ELF-1 (cell line): ENCODE results near the gene TMIGD2.
A peak's percentile ranks its signal among the peaks of the same experiment; 100 is the strongest.
"Not testable (repeated sequence)": the region's sequence is repeated elsewhere in the genome, so short reads cannot be mapped to it uniquely, and the experiment has no call there.

Experiments used
- DNase-seq: peaks from one replicate; pipeline ENCODE4 v3.0.0-alpha.2; 2016; ENCODE audit warnings: low read depth, low spot score

Gene TMIGD2, protein sequence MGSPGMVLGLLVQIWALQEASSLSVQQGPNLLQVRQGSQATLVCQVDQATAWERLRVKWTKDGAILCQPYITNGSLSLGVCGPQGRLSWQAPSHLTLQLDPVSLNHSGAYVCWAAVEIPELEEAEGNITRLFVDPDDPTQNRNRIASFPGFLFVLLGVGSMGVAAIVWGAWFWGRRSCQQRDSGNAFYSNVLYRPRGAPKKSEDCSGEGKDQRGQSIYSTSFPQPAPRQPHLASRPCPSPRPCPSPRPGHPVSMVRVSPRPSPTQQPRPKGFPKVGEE

DNA sequence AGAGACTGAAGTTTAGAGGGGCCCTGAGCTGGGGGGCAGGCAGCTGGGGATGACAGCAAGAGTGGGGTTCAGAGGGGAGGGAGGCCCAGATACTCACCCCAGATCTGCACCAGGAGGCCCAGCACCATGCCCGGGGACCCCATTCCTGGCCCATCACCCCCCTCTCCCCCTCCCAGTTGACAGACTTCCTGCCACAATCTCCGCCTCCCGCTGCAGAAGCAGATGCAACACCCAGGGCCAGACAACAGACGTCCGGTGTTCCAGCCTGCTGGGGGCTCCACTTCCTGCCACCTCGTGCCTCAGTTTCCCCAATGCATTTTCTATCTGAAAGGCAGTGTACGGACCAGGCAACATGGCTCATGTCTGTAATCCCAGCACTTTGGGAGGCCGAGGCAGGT is at the start of gene TMIGD2:
Gene TMIGD2 (minus strand): TSS at position 147 of the 398 bp plus-strand sequence. CDS start 4 bp downstream, at position 143.
- DNase-seq = no peak

DNA sequence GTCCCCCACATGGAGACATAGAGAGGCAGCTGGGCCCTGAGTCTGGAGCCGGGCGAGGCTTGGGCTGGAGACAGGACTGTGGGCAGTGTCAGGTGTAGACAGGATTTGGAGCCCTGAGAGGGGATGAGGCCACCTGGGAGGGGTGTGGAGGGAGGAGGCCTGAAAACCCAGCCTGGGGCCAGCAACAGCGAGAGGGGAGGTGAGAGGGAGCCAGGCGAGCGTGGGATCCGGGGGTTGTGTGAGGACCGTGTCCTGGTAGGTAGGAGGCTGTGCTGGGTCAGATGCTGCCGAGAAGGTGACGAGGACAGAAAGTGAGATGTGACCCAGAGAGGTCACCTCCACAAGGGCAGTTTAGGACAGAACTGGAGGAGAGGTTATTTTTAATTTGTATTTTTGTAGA is 48.5 kb upstream of the TMIGD2 start:
- no peak for DNase-seq

DNA sequence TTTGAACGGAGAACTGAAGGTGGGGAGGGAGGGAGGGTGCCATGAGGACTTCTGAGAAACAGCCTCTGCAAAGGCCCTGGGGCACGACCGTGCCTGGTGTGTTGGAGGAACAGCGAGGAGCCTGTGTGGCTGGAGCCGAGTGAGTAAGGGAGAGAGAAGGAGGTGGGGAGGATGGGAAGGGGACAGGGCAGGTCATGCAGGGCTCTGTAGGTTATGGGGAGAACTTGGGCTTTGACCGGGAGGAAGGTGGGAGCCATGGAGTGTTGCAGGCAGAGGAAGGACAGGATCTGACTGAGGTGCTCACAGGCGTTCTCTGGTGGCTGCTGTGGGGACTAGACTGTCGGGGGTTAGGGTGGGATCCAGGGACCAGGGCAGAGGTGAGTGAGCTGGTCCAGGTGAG is 47.9 kb upstream of the TMIGD2 start:
- DNase-seq = no peak

DNA sequence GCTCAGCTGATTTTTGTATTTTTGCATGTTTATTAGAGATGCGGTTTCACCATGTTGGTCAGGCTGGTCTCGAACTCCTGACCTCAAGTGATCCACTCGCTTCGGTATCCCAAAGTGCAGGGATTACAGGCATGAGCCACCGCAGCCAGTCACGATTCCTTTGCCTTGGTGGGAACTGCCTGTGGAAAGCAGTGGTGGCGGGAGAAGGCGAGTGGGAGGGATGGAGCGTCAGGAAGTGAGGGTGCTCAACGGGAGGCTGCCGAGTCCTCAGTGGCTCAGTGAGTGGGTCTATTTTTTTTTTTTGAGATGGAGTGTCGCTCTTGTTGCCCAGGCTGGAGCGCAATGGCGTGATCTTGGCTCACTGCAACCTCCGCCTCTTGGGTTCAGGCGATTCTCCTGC is 47.0 kb upstream of the TMIGD2 start:
- DNase-seq = not testable (repeated sequence)

DNA sequence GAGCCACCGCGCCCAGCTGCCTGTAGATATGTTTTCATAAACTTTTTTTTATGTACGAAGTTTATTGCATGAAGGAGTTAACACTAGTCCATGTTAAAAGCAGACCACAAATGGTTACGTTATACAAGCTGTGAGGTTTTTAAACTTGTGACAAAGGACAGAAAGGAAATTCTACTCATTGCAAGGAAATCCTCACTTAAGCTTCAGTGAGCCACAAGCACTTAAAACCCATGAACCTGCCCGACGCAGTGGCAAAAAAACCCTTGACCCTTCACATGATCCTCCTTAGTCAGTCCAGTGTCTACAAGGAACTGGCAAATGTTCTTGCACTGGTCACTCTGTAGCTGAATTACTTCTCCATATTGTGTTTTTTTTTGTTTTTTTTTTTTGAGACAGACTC is 45.3 kb upstream of the TMIGD2 start:
- no peak for DNase-seq

DNA sequence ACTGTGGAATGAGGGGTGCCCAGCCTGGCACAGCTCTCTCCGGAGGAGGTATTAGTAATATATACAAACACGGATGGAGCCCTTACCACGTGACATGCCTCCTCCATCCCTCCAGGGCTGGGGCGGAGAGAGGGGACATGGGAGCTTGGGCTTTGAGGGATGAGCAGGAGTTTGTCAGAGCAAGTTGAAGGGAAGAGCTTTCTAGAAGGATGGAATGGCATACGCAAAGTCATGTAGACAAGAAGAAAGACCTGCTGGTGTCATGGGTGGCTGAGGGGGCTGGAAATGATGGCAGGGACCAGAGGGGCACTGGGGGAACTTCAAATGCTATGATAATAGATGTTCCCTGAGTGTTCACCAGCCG is 43.8 kb upstream of the TMIGD2 start:
- DNase-seq = no peak

DNA sequence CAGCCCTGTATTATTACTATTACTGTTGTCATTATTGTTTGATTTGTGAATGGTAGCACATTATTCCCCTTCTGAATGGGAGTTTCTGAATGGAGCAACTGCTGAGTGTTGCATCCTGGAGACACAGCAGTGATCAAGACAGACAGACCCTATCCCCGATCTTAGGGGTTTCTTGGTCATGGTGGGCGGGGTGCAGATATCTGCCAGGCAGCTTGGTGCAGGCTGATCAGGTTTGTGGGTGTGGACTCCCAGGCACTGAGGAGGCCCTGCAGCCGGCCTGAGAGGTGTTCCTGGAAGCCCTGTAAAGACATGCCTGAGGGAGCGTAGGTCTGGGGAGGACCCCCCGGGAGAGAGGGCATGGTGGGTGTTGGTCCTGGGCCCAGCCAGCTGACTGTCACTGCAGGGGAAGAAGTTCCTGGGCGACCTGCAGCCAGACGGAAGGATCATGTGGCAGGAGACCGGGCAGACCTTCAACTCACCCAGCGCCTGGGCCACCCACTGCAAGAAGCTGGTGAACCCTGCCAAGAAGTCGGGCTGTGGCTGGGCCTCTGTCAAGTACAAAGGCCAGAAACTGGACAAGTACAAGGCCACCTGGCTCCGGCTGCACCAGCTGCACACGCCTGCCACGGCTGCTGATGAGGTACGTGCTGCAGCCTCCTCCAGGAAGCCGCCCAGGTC is 43.3 kb upstream of the TMIGD2 start:
- DNase-seq = no peak

DNA sequence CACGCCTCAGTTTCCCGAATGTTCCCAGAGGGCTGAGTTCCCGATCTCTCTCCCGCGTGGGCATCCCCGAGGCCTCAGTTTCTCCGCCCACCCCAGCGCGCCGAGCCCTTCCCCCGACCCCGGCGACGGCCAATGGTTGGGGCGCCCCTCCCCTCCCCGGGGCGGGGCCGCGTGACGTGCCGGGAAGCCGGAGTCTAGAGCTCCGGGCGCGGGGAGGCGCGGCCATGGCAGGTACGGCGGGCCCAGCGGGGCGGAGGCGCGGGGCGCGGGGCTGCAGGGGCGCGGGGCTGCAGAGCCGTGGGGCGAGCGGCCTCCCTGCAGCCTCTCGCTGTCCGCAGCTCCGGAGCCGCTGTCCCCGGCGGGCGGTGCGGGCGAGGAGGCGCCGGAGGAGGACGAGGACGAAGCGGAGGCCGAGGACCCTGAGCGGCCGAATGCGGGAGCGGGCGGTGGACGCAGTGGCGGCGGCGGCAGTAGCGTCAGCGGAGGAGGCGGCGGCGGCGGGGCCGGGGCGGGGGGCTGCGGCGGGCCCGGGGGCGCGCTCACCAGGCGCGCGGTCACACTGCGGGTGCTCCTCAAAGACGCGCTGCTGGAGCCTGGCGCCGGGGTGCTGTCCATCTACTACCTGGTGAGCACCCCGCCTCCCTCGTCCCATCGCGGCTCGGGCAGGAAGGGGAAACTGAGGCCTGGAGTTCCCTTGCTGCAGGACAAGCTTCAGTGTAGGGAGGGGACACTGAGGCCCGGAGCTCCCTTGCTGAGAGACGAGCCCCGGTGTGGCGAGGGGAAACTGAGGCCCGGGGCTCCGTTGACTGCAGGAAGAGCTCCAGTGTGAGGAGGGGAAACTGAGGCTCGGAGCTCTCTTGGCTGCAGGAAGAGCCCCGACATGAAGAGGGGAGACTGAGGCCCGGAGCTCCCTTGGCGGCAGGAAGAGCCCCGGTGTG is 41.5 kb upstream of the TMIGD2 start, which contains the start of gene MPND:
Gene MPND (plus strand): TSS at position 193 of the 938 bp plus-strand sequence. CDS start 32 bp downstream, at position 225.
- no peak for DNase-seq

DNA sequence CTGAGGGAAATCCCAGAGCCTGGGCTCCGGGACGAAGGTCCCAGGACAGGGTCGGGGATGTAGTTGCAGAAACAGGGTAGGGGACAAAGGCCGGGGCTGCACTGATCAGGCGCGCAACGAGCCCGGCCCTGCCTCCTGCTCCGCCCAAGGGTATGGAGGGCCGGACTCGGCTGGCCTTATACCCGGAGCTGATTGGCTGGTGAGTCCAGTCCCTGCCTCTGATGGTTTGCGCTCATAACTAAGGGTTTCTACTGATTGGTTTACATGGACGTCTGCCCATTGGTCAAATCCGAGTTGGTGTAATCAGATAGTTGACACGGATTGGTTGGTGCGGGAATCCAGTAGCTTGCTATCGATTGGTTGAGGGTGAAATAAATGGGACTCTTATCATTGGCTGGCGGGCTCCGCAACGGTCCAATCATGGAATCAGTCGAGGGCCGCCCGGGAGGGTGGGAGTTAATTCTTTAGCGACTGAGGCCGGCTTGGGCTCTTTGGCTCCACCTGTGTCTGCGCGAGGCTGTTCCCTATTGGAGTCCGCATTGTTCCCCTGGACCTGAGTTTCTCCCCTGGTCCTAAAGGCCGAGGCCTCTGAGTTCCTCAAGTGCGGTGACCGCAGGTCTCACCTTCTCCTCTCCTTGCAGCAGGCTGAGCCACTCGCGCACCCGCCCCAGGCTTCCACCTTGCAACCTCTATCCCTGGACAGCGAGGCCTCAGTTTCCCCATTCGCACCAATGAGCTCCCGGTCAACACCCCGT is 40.6 kb upstream of the TMIGD2 start:
- DNase-seq = peak; percentile 100

DNA sequence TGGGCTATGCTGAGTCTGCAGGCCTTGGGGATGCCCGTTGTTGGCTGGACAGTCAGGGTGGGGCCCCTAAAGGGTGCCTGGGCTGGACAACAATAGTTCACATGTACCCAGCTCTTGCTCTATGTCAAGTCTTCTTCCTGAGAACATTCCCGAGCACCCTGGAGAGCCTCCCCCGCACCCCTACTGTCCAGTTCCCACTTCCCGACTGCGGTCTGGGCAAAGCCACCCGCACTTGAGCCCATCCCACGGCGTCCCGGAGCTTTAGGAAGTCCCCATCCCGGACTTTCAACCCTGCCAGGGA is 40.1 kb upstream of the TMIGD2 start:
- no peak for DNase-seq

DNA sequence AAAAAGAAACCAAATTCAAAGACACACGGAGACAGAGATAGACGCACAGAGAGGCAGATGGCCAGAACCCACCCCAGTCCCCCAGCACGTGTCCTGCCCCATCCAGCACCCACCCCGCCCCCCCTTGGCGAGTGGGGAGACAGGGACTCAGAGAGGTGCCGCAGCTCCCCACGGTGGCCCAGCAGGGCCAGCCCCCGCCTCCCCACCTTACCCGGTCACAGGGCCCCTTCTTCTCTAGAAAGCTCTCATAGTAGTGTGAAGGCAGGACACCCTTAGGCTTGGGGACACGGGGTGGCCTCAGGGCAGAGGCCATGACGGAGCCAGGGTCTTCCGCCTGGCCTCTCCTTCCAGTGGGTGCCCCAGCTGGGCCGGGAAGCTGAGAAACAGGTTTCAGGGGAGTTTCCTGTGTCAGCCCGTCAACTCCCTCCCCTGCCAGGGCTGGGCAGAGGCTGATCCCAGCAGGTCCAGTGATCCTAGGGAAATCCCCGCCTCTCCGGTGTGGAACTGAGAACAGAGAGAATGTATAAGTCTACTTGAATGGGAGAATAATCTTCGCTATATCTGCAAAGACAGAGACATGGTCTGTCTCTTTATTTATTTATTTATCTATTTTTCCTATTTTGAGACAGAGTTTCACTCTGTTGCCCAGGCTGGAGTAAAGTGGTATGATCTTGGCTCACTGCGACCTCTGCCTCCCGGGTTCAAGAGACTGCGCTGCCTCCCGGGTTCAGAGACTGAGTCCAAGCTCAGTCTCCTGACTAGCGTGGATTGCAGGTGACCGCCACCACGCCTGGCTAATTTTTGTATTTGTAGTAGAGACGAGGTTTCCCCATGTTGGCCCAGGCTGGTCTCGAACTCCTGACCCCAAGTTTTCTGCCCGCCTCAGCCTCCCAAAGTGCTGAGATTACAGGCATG is 36.5 kb upstream of the TMIGD2 start, which contains the start of gene STAP2:
Gene STAP2 (minus strand): TSS at position 387 of the 915 bp plus-strand sequence. CDS start 74 bp downstream, at position 313.
- peak; percentile 83 for DNase-seq

DNA sequence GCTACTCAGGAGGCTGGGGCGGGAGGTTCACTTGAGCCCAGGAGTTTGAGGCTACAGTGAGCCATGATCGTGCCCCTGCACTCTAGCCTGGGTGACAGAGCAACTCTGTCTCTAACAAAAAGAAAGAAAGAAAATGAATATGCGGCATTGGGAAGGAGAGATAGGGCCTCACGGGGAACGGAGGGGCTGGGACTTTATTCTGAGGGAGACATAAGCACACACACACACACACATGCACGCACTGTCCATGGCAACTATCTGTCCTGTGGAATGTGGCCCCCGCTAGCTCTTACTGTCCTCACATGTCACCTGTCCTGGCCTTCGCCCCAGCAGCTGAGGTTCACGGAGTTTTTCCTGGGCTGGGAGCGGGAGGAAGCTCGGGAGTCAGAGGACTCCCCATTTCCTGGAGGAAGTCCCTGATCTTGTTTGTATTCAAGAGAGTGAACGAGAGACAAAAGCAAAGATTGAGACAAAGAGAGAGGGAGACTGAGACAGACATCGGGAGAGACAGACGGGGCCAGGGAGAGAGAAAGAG is 35.8 kb upstream of the TMIGD2 start:
- DNase-seq = peak; percentile 51

DNA sequence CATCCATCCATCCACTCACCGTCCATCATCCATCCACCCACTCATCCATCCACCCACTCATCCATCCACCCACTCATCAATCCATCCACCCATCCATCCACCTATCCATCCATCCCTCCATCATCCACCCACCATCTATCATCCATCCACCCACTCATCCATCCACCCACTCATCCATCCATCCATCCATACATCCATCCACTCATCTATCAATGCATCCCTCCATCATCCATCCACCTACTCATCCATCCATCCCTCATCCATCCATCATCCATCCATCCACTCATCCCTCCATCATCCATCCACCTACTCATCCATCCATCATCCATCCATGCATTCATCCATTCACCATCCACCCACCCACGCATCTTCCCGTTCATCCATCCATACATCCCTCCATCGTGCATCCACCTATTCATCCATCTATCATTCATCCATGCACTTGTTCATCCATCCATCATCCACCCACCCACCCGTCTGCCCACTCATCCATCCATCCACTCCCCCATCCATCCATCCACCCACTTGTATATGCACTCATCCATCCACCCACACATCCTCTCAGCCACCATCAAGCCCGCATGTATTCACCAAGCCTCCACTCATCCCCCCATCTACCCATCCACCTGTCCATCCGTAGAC is 32.9 kb upstream of the TMIGD2 start:
- no peak for DNase-seq

DNA sequence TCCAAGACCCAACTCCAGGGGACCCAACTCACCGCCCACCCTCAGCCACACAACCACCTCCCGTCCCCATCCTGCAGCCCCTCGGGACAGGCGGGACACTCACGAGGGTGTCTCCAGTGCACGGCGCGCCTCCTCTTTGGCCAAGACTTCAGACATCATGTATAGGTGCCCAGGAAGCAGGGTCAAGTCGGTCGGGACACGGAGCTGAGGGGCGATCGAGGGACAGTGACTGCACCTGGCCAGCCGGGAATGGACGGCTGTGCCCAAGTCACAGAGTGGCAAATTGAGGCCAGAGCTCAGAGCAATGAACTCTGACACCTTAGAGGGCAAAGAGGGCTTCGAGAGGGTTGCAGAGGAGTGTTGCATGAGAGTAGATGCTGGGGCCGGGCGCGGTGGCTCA is 27.7 kb upstream of the TMIGD2 start:
- DNase-seq = no peak

DNA sequence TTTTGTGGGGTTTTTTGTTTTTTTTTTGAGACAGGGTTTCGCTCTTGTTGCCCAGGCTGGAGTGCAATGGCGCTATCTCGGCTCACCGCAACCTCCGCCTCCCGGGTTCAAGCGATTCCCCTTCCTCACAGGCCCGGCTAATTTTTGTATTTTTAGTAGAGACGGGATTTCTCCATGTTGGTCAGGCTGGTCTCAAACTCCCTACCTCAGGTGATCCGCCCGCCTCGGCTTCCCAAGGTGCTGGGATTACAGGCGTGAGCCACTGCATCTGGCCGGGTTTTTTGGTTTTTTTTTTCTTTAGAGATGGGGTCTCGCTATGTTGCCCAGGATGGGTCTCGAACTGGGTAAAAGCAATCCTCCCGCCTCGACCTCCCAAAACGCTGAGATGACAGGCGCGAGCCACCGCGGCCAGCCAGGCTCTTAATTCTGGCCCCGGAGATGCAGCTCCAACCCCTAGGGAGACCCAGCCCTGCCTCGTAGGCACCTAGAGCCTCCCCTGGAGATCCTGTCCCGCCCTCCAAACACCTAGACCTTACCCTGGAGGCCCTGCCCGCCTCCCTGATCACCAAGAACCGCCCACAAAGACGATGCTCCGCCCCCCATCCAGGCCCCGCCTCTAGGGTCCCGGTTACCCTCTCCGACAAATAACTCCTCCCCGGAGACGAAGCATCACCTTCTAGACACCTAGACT is 26.9 kb upstream of the TMIGD2 start:
- DNase-seq = peak; percentile 91

DNA sequence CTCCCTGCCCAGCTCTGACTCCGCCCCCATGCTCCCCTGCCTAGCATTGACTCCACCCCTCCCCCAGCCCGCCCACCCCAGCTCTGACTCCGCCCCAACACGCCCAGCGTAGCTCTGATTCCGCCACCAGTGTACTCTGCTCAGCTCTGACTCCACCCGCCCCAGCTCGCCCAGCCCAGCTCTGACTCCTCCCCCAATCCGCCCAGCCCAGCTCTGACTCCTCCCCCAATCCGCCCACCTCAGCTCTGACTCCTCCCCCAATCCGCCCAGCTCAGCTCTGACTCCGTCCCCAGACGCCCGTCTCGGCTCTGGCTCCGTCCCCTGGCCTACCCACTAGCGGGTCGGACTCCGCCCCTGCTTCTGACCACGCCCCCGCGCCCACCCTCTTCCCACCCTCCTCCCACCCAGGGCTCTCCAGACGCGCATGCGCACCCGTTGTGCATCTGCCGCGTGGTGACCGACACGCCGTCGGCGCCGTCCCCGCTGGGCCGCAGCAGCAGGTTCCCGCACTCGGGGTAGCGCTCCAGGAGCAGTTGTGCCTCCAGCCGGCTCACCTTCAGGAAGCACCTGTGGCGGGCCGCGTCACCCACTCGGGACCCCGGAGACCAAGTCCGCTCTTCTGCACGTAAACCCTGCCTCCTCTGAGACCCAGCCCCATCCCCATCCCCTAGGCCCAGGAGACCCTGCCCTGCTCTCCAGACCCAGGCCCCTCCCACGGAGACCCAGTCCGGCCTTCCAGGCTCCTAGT is 26.2 kb upstream of the TMIGD2 start:
- peak; percentile 91 for DNase-seq

DNA sequence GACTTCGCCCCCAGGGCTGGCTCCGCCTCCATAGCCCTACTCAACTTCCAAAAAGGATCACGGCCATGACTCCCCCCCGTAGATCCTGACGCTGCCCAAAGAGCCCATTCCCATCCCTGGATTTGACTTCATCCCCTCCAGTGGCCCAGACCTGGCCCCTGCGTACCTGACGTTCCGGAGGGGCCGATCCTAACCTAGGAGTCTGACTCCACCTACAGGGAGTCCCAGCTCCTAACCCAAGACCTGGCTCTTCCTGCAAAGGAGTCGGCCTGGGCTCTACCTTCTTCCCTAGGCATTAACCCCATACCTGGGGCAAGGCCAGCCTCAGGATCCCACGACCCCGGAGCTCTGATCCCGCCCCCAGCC is 25.7 kb upstream of the TMIGD2 start:
- no peak for DNase-seq

DNA sequence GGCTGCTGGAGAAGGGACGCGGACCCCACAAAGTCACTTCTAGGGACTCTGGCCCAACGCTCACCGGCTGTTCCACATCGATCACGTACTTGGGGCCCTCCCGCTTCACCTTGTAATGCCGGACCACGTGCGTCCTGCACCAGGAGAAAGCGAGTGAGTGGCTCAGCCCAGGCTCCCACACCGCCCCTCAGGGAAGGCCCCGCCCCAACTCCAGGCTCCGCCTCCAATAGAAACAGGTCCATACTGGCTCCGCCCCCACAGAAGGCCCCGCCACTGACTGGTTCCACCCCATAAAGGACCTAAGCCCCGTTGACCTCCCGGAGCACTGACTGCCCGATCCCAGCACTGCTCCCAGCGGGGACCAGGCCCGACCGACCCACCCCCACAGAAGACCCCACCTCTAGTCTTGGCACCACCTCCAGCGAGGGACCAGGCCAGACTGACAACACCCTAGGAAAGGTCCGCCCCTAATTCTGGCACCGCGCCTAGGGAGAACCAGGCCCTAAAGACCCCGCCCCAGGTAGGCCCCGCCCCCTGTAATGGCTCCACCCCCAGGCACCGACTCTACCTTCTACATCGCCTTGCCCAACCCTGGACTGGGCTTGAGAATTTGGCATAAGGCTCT is 25.2 kb upstream of the TMIGD2 start:
- peak; percentile 94 for DNase-seq
